Trophoblast cell (in vitro differentiated cells and primary cell): ENCODE results near the gene DIS3L2.

Experiments used
- DNase-seq, 2 donors: peaks; one replicate each; pipeline ENCODE4 v3.0.0-alpha.2; 2016
- H2AFZ ChIP-seq: 2 replicates; pipeline ENCODE4 v1.6.1; 2013; ENCODE audit warnings: low read length, moderate library complexity, mild to moderate bottlenecking; ENCODE audit not compliant: insufficient read depth, poor library complexity
- H2AK5ac ChIP-seq: 2 replicates; pipeline ENCODE4 v1.6.1; 2013; ENCODE audit warnings: mild to moderate bottlenecking, low read length
- H2BK120ac ChIP-seq: 2 replicates; pipeline ENCODE4 v1.6.1; 2013; ENCODE audit warnings: low read length, mild to moderate bottlenecking, moderate library complexity; ENCODE audit not compliant: insufficient read depth, poor library complexity
- H2BK12ac ChIP-seq: 2 replicates; pipeline ENCODE4 v1.6.1; 2013; ENCODE audit warnings: mild to moderate bottlenecking, low read length, moderate library complexity
- H2BK5ac ChIP-seq: 2 replicates; pipeline ENCODE4 v1.6.1; 2013; ENCODE audit warnings: low read length, low read depth, moderate library complexity, mild to moderate bottlenecking; ENCODE audit not compliant: poor library complexity
- H3K14ac ChIP-seq: 2 replicates; pipeline ENCODE4 v1.6.1; 2013; ENCODE audit warnings: mild to moderate bottlenecking, low read length
- H3K18ac ChIP-seq: 2 replicates; pipeline ENCODE4 v1.6.1; 2013; ENCODE audit warnings: mild to moderate bottlenecking, low read length
- H3K23ac ChIP-seq: 2 replicates; pipeline ENCODE4 v1.6.1; 2013; ENCODE audit warnings: low read length
- H3K27ac ChIP-seq: 2 replicates; pipeline ENCODE4 v1.5.1; 2013; ENCODE audit warnings: low read depth, mild to moderate bottlenecking, inconsistent platforms, low read length, moderate library complexity
- H3K27me3 ChIP-seq: 2 replicates; pipeline ENCODE4 v1.6.1; 2013; ENCODE audit warnings: inconsistent platforms, mild to moderate bottlenecking, low read length, moderate library complexity; ENCODE audit not compliant: insufficient read depth
- H3K36me3 ChIP-seq, 2 experiments: 1 replicate in 1 of 2; 2 replicates in 1 of 2; pipeline ENCODE4 v1.6.1; 2013; ENCODE audit warnings: low read length in 2 of 2, mild to moderate bottlenecking in 2 of 2, moderate library complexity in 1 of 2; ENCODE audit not compliant: insufficient read depth in 2 of 2, control insufficient read depth in 1 of 2
- H3K4ac ChIP-seq: 2 replicates; pipeline ENCODE4 v1.6.1; 2013; ENCODE audit warnings: low read depth, mild to moderate bottlenecking, low read length, moderate library complexity
- H3K4me1 ChIP-seq, 2 experiments: 1 replicate in 1 of 2; 2 replicates in 1 of 2; pipeline ENCODE4 v1.6.1; 2013; ENCODE audit warnings: low read length in 2 of 2, mild to moderate bottlenecking in 2 of 2, moderate library complexity in 1 of 2; ENCODE audit not compliant: insufficient read depth in 2 of 2, control insufficient read depth in 1 of 2
- H3K4me2 ChIP-seq: 2 replicates; pipeline ENCODE4 v1.6.1; 2013; ENCODE audit warnings: inconsistent platforms, mild to moderate bottlenecking, low read length, moderate library complexity
- H3K4me3 ChIP-seq: 2 replicates; pipeline ENCODE4 v1.5.1; 2013; ENCODE audit warnings: mild to moderate bottlenecking, low read depth, low read length, inconsistent platforms
- H3K79me1 ChIP-seq: one replicate; pipeline ENCODE4 v1.6.1; 2013; ENCODE audit warnings: low read length
- H3K79me2 ChIP-seq: 2 replicates; pipeline ENCODE4 v1.6.1; 2013; ENCODE audit warnings: low read length, mild to moderate bottlenecking; ENCODE audit not compliant: control insufficient read depth, insufficient read depth, poor library complexity
- H3K9ac ChIP-seq: 2 replicates; pipeline ENCODE4 v1.6.1; 2013; ENCODE audit warnings: mild to moderate bottlenecking, low read length
- H3K9me3 ChIP-seq: 2 replicates; pipeline ENCODE4 v1.6.1; 2013; ENCODE audit warnings: low read depth, mild to moderate bottlenecking, control low read depth, inconsistent platforms, low read length; ENCODE audit not compliant: insufficient read depth
- H4K12ac ChIP-seq: 2 replicates; pipeline ENCODE4 v1.6.1; 2013; ENCODE audit warnings: low read depth, mild to moderate bottlenecking, low read length, moderate library complexity
- H4K8ac ChIP-seq: 2 replicates; pipeline ENCODE4 v1.6.1; 2013; ENCODE audit warnings: low read depth, mild to moderate bottlenecking, low read length, moderate library complexity
- H4K91ac ChIP-seq: one replicate; pipeline ENCODE4 v1.6.1; 2013; ENCODE audit warnings: low read depth, mild to moderate bottlenecking, low read length, moderate library complexity
- WGBS: extraction: QIAGEN DNeasy Blood & Tissue Kit; methylation state at CpG from one replicate; pipeline ENCODE4 v1.1.7; 2013; ENCODE audit warnings: missing lambda C conversion rate; ENCODE audit not compliant: insufficient read length, insufficient coverage; ENCODE audit errors: extremely low coverage; 5-methylcytosine and 5-hydroxymethylcytosine counted together

DIS3L2 gene

GRCh38 chr2:232232915-232233314, 271.4 kb downstream of the DIS3L2 start:
- no peak overlapping the region for H3K18ac ChIP-seq
- H2BK120ac ChIP-seq: no peak overlapping the region
- WGBS: no CpG with 5 or more reads among the region's 2 CpGs

GRCh38 chr2:232234922-232235615, 273.6 kb downstream of the DIS3L2 start:
- H3K27me3 ChIP-seq: no peaks in the 10 kb centered on the region
- H3K4ac ChIP-seq: no peak overlapping the region
- DNase-seq: no peak
- H2BK12ac ChIP-seq: no peak overlapping the region
- no peak overlapping the region for H3K23ac ChIP-seq
- H3K79me2 ChIP-seq: no peaks in the 10 kb centered on the region
- no peak overlapping the region for H2BK5ac ChIP-seq
- no peak overlapping the region for H2AK5ac ChIP-seq
- no peak overlapping the region for H3K14ac ChIP-seq
- no peak overlapping the region for H3K4me3 ChIP-seq
- H3K4me2 ChIP-seq: no peak overlapping the region
- no peak overlapping the region for H2AFZ ChIP-seq
- H3K18ac ChIP-seq: no peak overlapping the region
- H3K9ac ChIP-seq: no peak overlapping the region
- H2BK120ac ChIP-seq: no peak overlapping the region
- peaks cover 0 to 2% of the 10 kb centered on the region in 2 experiments for H3K36me3 ChIP-seq
- no peak overlapping the region for H3K27ac ChIP-seq
- H3K9me3 ChIP-seq: no peaks in the 10 kb centered on the region
- no peaks in the 10 kb centered on the region for H3K79me1 ChIP-seq
- H4K8ac ChIP-seq: no peak overlapping the region
- no peak overlapping the region for H4K91ac ChIP-seq
- WGBS: no CpG with 5 or more reads among the region's 4 CpGs
- peaks cover 0 to 2% of the 10 kb centered on the region in 2 experiments for H3K4me1 ChIP-seq
- no peak overlapping the region for H4K12ac ChIP-seq

More at GRCh38 chr2:232232915-232233314, 271.4 kb downstream of the DIS3L2 start:
- Histone ChIP-seq H4K8ac (no peak overlapping the region), H3K9me3 (no peaks in the 10 kb centered on the region), H3K4ac (no peak overlapping the region), H3K4me3 (no peak overlapping the region), H3K23ac (no peak overlapping the region), H3K27me3 (no peaks in the 10 kb centered on the region), H3K27ac (no peak overlapping the region), H2AFZ (no peak overlapping the region), H3K79me1 (no peaks in the 10 kb centered on the region), H3K4me1 (peaks cover 3 to 8% of the 10 kb centered on the region in 2 experiments), H2BK5ac (no peak overlapping the region), H4K91ac (no peak overlapping the region), H3K9ac (no peak overlapping the region), H3K4me2 (no peak overlapping the region), H2AK5ac (no peak overlapping the region), H3K79me2 (no peaks in the 10 kb centered on the region), H4K12ac (no peak overlapping the region), H3K14ac (no peak overlapping the region), H3K36me3 (no peaks in the 10 kb centered on the region), H2BK12ac (no peak overlapping the region)
- no peak for DNase-seq

DNA sequence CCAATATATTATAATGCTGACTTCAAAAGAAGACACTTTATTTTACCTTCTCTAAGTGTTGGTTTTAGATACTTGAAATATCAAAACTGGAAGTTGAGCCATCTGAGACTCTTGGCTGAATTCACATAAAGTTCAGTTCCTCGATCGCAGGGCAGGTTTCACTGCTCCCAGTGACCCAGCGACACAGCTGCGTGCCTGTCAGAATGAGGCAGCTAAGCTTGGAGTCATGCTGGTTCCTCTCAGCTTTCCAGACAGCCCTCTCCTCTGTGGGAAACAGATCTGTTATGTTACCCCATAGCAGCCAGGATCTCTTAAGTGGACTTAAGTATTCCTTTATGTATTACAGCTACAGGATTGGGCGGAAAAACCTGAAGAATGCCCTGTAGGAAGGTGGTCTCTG, 274.2 kb downstream of the DIS3L2 start:
- no peaks in the 10 kb centered on the region for H3K27me3 ChIP-seq
- no peaks in the 10 kb centered on the region for H3K79me1 ChIP-seq
- H3K79me2 ChIP-seq: no peaks in the 10 kb centered on the region
- no peak overlapping the region for H4K91ac ChIP-seq
- peaks cover 0 to 2% of the 10 kb centered on the region in 2 experiments for H3K36me3 ChIP-seq
- no peak overlapping the region for H3K23ac ChIP-seq
- no peaks in the 10 kb centered on the region for H3K4me1 ChIP-seq
- no peak overlapping the region for H3K14ac ChIP-seq
- H3K27ac ChIP-seq: no peak overlapping the region
- no peak overlapping the region for H2BK5ac ChIP-seq
- peak; percentile 44 to 62 for DNase-seq
- H3K4me2 ChIP-seq: no peak overlapping the region
- no peak overlapping the region for H2AK5ac ChIP-seq
- H3K18ac ChIP-seq: no peak overlapping the region
- no peak overlapping the region for H2AFZ ChIP-seq
- no peak overlapping the region for H4K12ac ChIP-seq
- H3K9ac ChIP-seq: no peak overlapping the region
- no peak overlapping the region for H2BK12ac ChIP-seq
- H3K9me3 ChIP-seq: no peaks in the 10 kb centered on the region
- no peak overlapping the region for H2BK120ac ChIP-seq
- H4K8ac ChIP-seq: no peak overlapping the region
- no peak overlapping the region for H3K4ac ChIP-seq
- no CpG with 5 or more reads among the region's 5 CpGs for WGBS
- no peak overlapping the region for H3K4me3 ChIP-seq

GRCh38 chr2:232236200-232236599, 274.7 kb downstream of the DIS3L2 start:
- Histone ChIP-seq H2AFZ (no peak overlapping the region), H2AK5ac (no peak overlapping the region), H3K23ac (no peak overlapping the region), H3K36me3 (peaks cover 0 to 2% of the 10 kb centered on the region in 2 experiments), H3K27me3 (no peaks in the 10 kb centered on the region), H3K14ac (no peak overlapping the region), H3K18ac (no peak overlapping the region), H4K8ac (no peak overlapping the region), H2BK5ac (no peak overlapping the region), H3K9ac (no peak overlapping the region), H3K4me3 (no peak overlapping the region), H3K27ac (no peak overlapping the region), H3K4ac (no peak overlapping the region), H3K79me2 (no peaks in the 10 kb centered on the region), H2BK12ac (no peak overlapping the region), H4K12ac (no peak overlapping the region), H3K79me1 (no peaks in the 10 kb centered on the region), H3K4me2 (no peak overlapping the region), H4K91ac (no peak overlapping the region), H3K9me3 (no peaks in the 10 kb centered on the region), H2BK120ac (no peak overlapping the region), H3K4me1 (no peaks in the 10 kb centered on the region)
- peak in 1 of 2 donors; percentile 47 for DNase-seq
